DND-41 (cell line): ENCODE results near the gene FLT3LG.

Experiments used
- CTCF ChIP-seq: IDR thresholded peaks from 2 replicates; pipeline ENCODE4 v1.5.1; 2012; ENCODE audit warnings: borderline replicate concordance, low read length, moderate library complexity, mild to moderate bottlenecking; ENCODE audit not compliant: poor library complexity, severe bottlenecking; ENCODE audit errors: extremely low read depth
- EZH2 ChIP-seq: IDR thresholded peaks from 3 replicates; pipeline ENCODE4 v1.6.1; 2012; ENCODE audit warnings: borderline replicate concordance, low read depth, mild to moderate bottlenecking, moderate library complexity, low read length, inconsistent platforms; ENCODE audit not compliant: severe bottlenecking

GRCh38 chr19:49520705-49521319, 46.8 kb downstream of the FLT3LG start:
- TF ChIP-seq CTCF (no peak), EZH2 (no peak)
